ENCODE results near the gene FANCD2. TPM values are rescaled to one million over a fixed set of nuclear protein-coding genes. Genes with fewer than 3 reads are reported as not detected.

Gene FANCD2
- polyA plus RNA-seq, 1 donor from 2014 or later, result 3.3 TPM

DNA sequence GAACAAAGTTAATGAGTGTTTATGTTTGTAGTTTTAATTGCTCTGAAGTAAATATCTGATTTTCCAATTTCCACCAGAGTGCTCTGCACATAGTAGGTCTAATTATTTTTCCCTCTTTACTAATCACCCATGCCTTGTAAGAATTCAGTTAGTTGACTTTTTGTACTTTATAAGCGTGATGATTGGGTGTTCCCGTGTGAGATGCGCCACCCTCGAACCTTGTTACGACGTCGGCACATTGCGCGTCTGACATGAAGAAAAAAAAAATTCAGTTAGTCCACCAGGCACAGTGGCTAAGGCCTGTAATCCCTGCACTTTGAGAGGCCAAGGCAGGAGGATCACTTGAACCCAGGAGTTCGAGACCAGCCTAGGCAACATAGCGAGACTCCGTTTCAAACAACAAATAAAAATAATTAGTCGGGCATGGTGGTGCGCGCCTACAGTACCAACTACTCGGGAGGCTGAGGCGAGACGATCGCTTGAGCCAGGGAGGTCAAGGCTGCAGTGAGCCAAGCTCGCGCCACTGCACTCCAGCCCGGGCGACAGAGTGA is 114.8 kb downstream of the FANCD2 start:
- Histone ChIP-seq H3K36me3 (ENCODE audit: insufficient read depth, low read length) (no peaks in the 10 kb centered on the region), H3K9me2 (ENCODE audit: insufficient read depth, low read length) (no peaks in the 10 kb centered on the region), H3K27me3 (ENCODE audit: insufficient read depth, low read depth, low read length) (no peaks in the 10 kb centered on the region), H3K4me3 (ENCODE audit: low read length) (peak overlapping the region; percentile 95), H2AFZ (ENCODE audit: low read depth, low read length) (peak overlapping the region; percentile 65), H3F3A (ENCODE audit: insufficient read depth, low read length, poor library complexity, severe bottlenecking) (peaks cover 5% of the 10 kb centered on the region), H3K9ac (ENCODE audit: low read length) (peak overlapping the region; percentile 83), H3K4me2 (ENCODE audit: low read length) (no peak overlapping the region), H3K27ac (ENCODE audit: low read length) (peak overlapping the region; percentile 68), H3K9me3 (ENCODE audit: low read length) (no peaks in the 10 kb centered on the region), H4K20me1 (ENCODE audit: insufficient read depth) (no peaks in the 10 kb centered on the region), H3K79me2 (replicated peaks; ENCODE audit: insufficient read depth, low read length) (peaks cover 24% of the 10 kb centered on the region)
- TF ChIP-seq, protein P1, sequence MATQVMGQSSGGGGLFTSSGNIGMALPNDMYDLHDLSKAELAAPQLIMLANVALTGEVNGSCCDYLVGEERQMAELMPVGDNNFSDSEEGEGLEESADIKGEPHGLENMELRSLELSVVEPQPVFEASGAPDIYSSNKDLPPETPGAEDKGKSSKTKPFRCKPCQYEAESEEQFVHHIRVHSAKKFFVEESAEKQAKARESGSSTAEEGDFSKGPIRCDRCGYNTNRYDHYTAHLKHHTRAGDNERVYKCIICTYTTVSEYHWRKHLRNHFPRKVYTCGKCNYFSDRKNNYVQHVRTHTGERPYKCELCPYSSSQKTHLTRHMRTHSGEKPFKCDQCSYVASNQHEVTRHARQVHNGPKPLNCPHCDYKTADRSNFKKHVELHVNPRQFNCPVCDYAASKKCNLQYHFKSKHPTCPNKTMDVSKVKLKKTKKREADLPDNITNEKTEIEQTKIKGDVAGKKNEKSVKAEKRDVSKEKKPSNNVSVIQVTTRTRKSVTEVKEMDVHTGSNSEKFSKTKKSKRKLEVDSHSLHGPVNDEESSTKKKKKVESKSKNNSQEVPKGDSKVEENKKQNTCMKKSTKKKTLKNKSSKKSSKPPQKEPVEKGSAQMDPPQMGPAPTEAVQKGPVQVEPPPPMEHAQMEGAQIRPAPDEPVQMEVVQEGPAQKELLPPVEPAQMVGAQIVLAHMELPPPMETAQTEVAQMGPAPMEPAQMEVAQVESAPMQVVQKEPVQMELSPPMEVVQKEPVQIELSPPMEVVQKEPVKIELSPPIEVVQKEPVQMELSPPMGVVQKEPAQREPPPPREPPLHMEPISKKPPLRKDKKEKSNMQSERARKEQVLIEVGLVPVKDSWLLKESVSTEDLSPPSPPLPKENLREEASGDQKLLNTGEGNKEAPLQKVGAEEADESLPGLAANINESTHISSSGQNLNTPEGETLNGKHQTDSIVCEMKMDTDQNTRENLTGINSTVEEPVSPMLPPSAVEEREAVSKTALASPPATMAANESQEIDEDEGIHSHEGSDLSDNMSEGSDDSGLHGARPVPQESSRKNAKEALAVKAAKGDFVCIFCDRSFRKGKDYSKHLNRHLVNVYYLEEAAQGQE (IDR thresholded peaks at IDR 0.05; ENCODE audit: borderline replicate concordance), result no peak
- no peak for TF ChIP-seq MXI1 (conservative IDR thresholded peaks at IDR 0.05; ENCODE audit: poor library complexity, severe bottlenecking)
- TF ChIP-seq SMC3 (conservative IDR thresholded peaks at IDR 0.05; ENCODE audit: poor library complexity), result no peak
- no peak for TF ChIP-seq POLR2AphosphoS5 (IDR thresholded peaks at IDR 0.05)
- no peak for TF ChIP-seq EZH2 (IDR thresholded peaks at IDR 0.05; ENCODE audit: borderline replicate concordance, insufficient read depth, low read length, poor library complexity, severe bottlenecking)
- no peak for TF ChIP-seq EP300 (conservative IDR thresholded peaks at IDR 0.05; ENCODE audit: poor library complexity, severe bottlenecking)
- no peak for TF ChIP-seq RAD21 (conservative IDR thresholded peaks at IDR 0.05)
- no peak for TF ChIP-seq CTCF (IDR thresholded peaks at IDR 0.05; ENCODE audit: poor library complexity, severe bottlenecking)
- no peak for TF ChIP-seq TAF1 (IDR thresholded peaks at IDR 0.05; ENCODE audit: low read depth)

GRCh38 chr3:10142707-10143560 is 116.7 kb downstream of the FANCD2 start:
- peaks cover 5% of the 10 kb centered on the region for H3K36me3 ChIP-seq (ENCODE audit: insufficient read depth, low read length)
- H3K27me3 ChIP-seq (ENCODE audit: insufficient read depth, low read depth, low read length), result no peaks in the 10 kb centered on the region
- H2AFZ ChIP-seq (ENCODE audit: low read depth, low read length), result no peak overlapping the region
- peaks cover 5% of the 10 kb centered on the region for H3F3A ChIP-seq (ENCODE audit: insufficient read depth, low read length, poor library complexity, severe bottlenecking)
- no peaks in the 10 kb centered on the region for H3K9me3 ChIP-seq (ENCODE audit: low read length)
- H3K9me2 ChIP-seq (ENCODE audit: insufficient read depth, low read length), result no peaks in the 10 kb centered on the region
- H3K9ac ChIP-seq (ENCODE audit: low read length), result no peak overlapping the region
- no peak for TF ChIP-seq RAD21 (conservative IDR thresholded peaks at IDR 0.05)
- TF ChIP-seq MXI1 (conservative IDR thresholded peaks at IDR 0.05; ENCODE audit: poor library complexity, severe bottlenecking), result no peak
- TF ChIP-seq POLR2AphosphoS5 (IDR thresholded peaks at IDR 0.05), result no peak
- TF ChIP-seq EZH2 (IDR thresholded peaks at IDR 0.05; ENCODE audit: borderline replicate concordance, insufficient read depth, low read length, poor library complexity, severe bottlenecking), result no peak
- TF ChIP-seq, protein P1 (IDR thresholded peaks at IDR 0.05; ENCODE audit: borderline replicate concordance), result no peak
- TF ChIP-seq EP300 (conservative IDR thresholded peaks at IDR 0.05; ENCODE audit: poor library complexity, severe bottlenecking), result no peak
- TF ChIP-seq CTCF (IDR thresholded peaks at IDR 0.05; ENCODE audit: poor library complexity, severe bottlenecking), result no peak
- no peak for TF ChIP-seq SMC3 (conservative IDR thresholded peaks at IDR 0.05; ENCODE audit: poor library complexity)
- TF ChIP-seq TAF1 (IDR thresholded peaks at IDR 0.05; ENCODE audit: low read depth), result no peak
- H3K27ac ChIP-seq (ENCODE audit: low read length), result no peak overlapping the region
- H4K20me1 ChIP-seq (ENCODE audit: insufficient read depth), result no peaks in the 10 kb centered on the region
- peak overlapping the region; percentile 95 for H3K4me3 ChIP-seq (ENCODE audit: low read length)
- peaks cover 24% of the 10 kb centered on the region for H3K79me2 ChIP-seq (replicated peaks; ENCODE audit: insufficient read depth, low read length)
- peak overlapping the region; percentile 73 for H3K4me2 ChIP-seq (ENCODE audit: low read length)
